ENCODE results near the gene PIR. TPM values are rescaled to one million over a fixed set of nuclear protein-coding genes. Genes with fewer than 3 reads are reported as not detected.
A peak's percentile ranks its signal among the peaks of the same experiment; 100 is the strongest.

Gene PIR
- total RNA-seq, 8 experiments from 2014 or later = 7.7 to 41.6 (median 13.9) TPM

DNA sequence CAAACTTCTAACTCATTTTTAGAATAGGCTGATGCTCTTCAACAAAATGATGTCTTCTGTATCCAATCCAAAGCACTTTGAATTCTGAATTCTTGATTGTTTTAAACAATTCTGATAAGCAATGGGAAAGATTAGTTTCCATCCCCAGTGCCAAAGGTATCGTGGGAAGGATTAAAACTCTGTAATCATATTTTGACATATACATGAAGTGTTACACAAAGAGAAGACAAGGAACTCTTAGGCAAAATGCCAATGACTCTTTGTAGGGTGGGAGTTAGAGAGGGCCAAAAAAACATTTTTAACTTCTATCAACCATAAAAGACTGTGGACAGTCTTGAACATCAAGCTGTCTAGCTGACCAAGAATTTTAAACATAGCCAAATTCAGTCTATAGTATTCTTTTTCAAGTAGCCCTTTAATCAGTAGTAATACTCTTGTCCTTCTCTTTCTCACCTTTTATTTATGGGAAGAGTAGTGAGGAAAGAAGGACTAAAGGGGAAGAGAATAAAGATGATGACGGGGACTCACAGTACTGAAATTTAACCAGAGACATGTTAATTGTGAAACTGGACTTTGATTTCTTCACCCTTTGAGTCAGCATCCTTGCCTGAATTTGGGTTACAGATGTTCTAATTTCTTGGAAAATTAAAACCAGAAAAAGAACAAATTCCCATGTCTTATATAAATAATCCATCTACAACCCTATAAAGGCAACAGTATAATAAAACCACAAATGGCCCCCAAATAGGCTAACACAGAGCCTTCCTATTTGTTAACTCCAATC lies 57.1 kb downstream of the PIR start:
- H3K27ac ChIP-seq = no peak overlapping the region
- no peak overlapping the region for H3K4me3 ChIP-seq
- 57 to 100% (median 71%) methylated on average over 1 to 2 of the region's 2 CpGs; no CpG with 5 or more reads in 5 of the 10 experiments for WGBS, 10 experiments
- no peak for ATAC-seq (replicated peaks in 6 of 8)
- in situ Hi-C loops (cut with MboI; ENCODE audit: low pct_unique_long_range_greater_than_20kb in 2 of 9, low sequenced_read_pairs in 9 of 9, unreplicated experiment in 9 of 9) = no loop called here
- H3K4me1 ChIP-seq (replicated peaks in 1 of 2) = no peaks in the 10 kb centered on the region

GRCh38 chrX:15434205-15434604 lies 58.9 kb downstream of the PIR start:
- H3K4me1 ChIP-seq (replicated peaks in 1 of 2) = no peaks in the 10 kb centered on the region
- in situ Hi-C loops (cut with MboI; ENCODE audit: low pct_unique_long_range_greater_than_20kb in 2 of 9, low sequenced_read_pairs in 9 of 9, unreplicated experiment in 9 of 9) = no loop called here
- WGBS, 10 experiments = 35 to 85% (median 61%) methylated on average over 2 of the region's 2 CpGs; no CpG with 5 or more reads in 4 of the 10 experiments
- H3K4me3 ChIP-seq = no peak overlapping the region
- H3K27ac ChIP-seq = no peak overlapping the region
- no peak for ATAC-seq (replicated peaks in 6 of 8)

- in situ Hi-C loops (cut with MboI; ENCODE audit: low pct_unique_long_range_greater_than_20kb in 2 of 9, low sequenced_read_pairs in 9 of 9, unreplicated experiment in 9 of 9) = no loop called here
- Histone ChIP-seq H3K4me3 (no peak overlapping the region), H3K4me1 (replicated peaks in 1 of 2) (no peaks in the 10 kb centered on the region), H3K27ac (no peak overlapping the region)
- WGBS, 10 experiments = 30 to 71% (median 69%) methylated on average over 1 of the region's 1 CpG; no CpG with 5 or more reads in 7 of the 10 experiments
- no peak for ATAC-seq (replicated peaks in 6 of 8)
Observed at GRCh38 chrX:15430584-15430983, 62.5 kb downstream of the PIR start.

DNA sequence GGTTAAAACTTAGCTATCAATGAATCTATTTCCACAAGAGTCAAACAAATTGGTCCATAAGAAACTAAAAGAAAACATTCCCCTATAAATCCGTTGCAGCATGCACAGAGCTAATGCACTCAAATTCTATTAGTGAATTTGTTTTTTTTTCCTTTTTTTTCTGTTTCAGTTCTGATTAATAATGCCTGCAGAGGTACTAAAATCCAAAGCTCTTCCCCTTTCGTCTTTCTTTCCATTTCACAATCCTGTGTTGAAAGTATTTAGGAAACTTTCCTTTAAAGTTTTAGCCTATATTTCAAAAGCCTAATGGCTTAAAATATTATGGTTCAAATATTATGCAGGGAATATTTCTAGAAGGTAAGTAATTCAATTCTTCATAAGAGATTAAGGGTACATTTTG lies 63.1 kb downstream of the PIR start:
- Histone ChIP-seq H3K27ac (no peak overlapping the region), H3K4me3 (no peak overlapping the region), H3K4me1 (replicated peaks in 1 of 2) (no peaks in the 10 kb centered on the region)
- in situ Hi-C loops (cut with MboI; ENCODE audit: low pct_unique_long_range_greater_than_20kb in 2 of 9, low sequenced_read_pairs in 9 of 9, unreplicated experiment in 9 of 9) = no loop called here
- WGBS, 10 experiments = 31 to 100% (median 93%) methylated on average over 1 to 2 of the region's 2 CpGs; no CpG with 5 or more reads in 2 of the 10 experiments
- ATAC-seq (replicated peaks in 6 of 8) = no peak

GRCh38 chrX:15425024-15425423 lies 68.1 kb downstream of the PIR start:
- H3K4me3 ChIP-seq = no peak overlapping the region
- H3K4me1 ChIP-seq (replicated peaks in 1 of 2) = no peaks in the 10 kb centered on the region
- in situ Hi-C loops (cut with MboI; ENCODE audit: low pct_unique_long_range_greater_than_20kb in 2 of 9, low sequenced_read_pairs in 9 of 9, unreplicated experiment in 9 of 9) = no loop called here
- no peak for ATAC-seq (replicated peaks in 6 of 8)
- no peak overlapping the region for H3K27ac ChIP-seq
- no CpG with 5 or more reads among the region's 1 CpG for WGBS, 10 experiments

DNA sequence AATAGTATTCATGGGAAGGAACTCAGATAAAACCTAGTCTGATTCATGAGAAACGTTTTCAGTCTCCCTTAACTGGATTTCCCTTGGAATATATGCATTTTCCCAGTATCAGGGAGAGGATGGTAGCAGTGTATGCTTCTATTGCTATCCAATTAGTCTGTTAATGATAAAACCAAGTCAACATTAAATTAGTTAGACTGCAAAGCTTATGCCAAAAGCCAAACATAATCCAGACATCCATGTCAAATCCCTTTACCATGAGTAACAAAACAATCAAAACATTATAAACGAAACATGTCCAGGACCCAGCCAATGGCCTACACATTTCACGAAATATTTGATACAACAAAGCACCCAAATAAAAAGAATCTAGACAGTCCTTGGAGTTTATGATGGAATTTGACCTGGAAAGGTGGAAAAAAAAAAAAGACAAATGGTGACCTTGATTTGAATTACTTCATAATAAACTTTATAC lies 74.4 kb downstream of the PIR start:
- H3K27ac ChIP-seq = no peak overlapping the region
- H3K4me3 ChIP-seq = no peak overlapping the region
- 0 to 100% (median 89%) methylated on average over 1 to 3 of the region's 3 CpGs; no CpG with 5 or more reads in 2 of the 10 experiments for WGBS, 10 experiments
- no peaks in the 10 kb centered on the region for H3K4me1 ChIP-seq (replicated peaks in 1 of 2)
- ATAC-seq (replicated peaks in 6 of 8) = no peak
- in situ Hi-C loops (cut with MboI; ENCODE audit: low pct_unique_long_range_greater_than_20kb in 2 of 9, low sequenced_read_pairs in 9 of 9, unreplicated experiment in 9 of 9) = no loop called here

- in situ Hi-C loops (cut with MboI; ENCODE audit: low pct_unique_long_range_greater_than_20kb in 2 of 9, low sequenced_read_pairs in 9 of 9, unreplicated experiment in 9 of 9) = no loop called here
- Histone ChIP-seq H3K4me1 (replicated peaks in 1 of 2) (peaks cover 0 to 2% of the 10 kb centered on the region in 2 donors), H3K27ac (no peak overlapping the region), H3K4me3 (no peak overlapping the region)
- ATAC-seq (replicated peaks in 6 of 8) = no peak
- 0 to 100% (median 83%) methylated on average over 1 to 4 of the region's 6 CpGs; no CpG with 5 or more reads in 2 of the 10 experiments for WGBS, 10 experiments
Observed at GRCh38 chrX:15418041-15418706, 75.0 kb downstream of the PIR start.

DNA sequence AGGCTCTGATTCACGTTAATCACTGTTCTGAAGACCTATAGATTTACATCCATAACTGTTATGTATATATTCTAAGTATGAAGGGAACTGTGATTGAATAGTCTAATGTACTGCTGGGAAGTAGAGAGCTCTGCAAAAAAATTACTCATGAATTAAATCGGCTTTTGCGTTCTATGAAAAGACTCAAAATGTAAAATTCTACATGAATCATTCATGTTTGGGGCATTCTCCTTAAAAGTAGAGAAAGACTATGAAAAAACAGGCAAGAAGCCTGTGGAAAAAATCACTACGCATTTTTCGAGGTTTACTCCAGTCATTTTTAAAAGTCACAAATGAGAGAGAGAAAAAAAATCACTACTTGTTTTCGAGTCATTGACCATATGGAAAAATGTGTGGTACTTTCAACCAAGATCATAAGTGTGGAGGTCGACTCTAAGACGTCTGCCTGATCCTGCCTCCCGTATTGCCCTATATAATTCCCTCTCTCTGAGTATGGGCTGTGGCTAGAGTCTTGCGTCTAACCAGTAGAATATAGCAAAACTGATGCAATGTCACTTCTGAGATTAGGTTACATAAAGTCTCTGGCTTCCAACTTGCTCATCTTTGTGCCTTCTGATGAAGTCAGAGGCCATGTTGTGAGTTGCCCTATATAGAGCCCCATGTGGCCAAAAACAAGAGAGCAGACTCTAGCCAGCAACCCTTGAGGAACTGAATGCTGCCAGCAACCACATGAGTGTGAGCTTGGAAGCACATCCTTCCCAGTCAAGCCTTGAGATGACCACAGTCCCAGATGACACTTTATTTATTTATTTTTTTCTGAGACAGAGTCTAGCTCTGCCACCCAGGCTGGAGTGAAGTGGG lies 76.8 kb downstream of the PIR start:
- Histone ChIP-seq H3K27ac (no peak overlapping the region), H3K4me3 (no peak overlapping the region), H3K4me1 (replicated peaks in 1 of 2) (peaks cover 4 to 9% of the 10 kb centered on the region in 2 donors)
- ATAC-seq (replicated peaks in 6 of 8) = peak in 3 of 8 experiments; percentile 44 to 77 (median 74)
- in situ Hi-C loops (cut with MboI; ENCODE audit: low pct_unique_long_range_greater_than_20kb in 2 of 9, low sequenced_read_pairs in 9 of 9, unreplicated experiment in 9 of 9) = no loop called here
- 10 to 100% (median 82%) methylated on average over 1 to 10 of the region's 10 CpGs; no CpG with 5 or more reads in 2 of the 10 experiments for WGBS, 10 experiments

GRCh38 chrX:15413101-15413500 lies 80.0 kb downstream of the PIR start:
- no peak for ATAC-seq (replicated peaks in 6 of 8)
- H3K4me3 ChIP-seq = no peak overlapping the region
- in situ Hi-C loops (cut with MboI; ENCODE audit: low pct_unique_long_range_greater_than_20kb in 2 of 9, low sequenced_read_pairs in 9 of 9, unreplicated experiment in 9 of 9) = no loop called here
- WGBS, 10 experiments = 0 to 21% methylated on average over 2 to 5 of the region's 6 CpGs; no CpG with 5 or more reads in 8 of the 10 experiments
- H3K27ac ChIP-seq = no peak overlapping the region
- H3K4me1 ChIP-seq (replicated peaks in 1 of 2) = peaks cover 4 to 9% of the 10 kb centered on the region in 2 donors

DNA sequence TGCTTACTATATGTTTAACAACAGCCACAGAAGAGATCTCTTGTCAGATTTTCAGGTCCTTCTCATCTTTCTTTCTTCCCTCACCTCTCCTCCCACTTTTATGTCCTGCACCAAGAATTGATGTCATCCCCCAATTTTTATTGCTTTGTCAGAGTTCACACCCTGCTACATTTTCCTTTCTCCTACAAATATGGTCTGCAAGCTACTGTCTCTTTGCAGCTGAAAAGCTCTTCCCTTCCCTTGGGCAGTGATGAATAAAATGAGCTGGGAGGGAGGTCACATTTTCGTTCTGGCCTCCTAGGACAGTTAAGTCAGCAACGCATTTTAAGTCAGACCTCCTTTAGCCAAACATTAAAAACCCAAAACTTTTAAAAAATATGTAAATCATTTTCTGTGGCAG lies 82.2 kb downstream of the PIR start:
- in situ Hi-C loops (cut with MboI; ENCODE audit: low pct_unique_long_range_greater_than_20kb in 2 of 9, low sequenced_read_pairs in 9 of 9, unreplicated experiment in 9 of 9) = no loop called here
- peaks cover 4 to 9% of the 10 kb centered on the region in 2 donors for H3K4me1 ChIP-seq (replicated peaks in 1 of 2)
- ATAC-seq (replicated peaks in 6 of 8) = peak in 3 of 8 experiments; percentile 60 to 86 (median 77)
- no peak overlapping the region for H3K27ac ChIP-seq
- no peak overlapping the region for H3K4me3 ChIP-seq
- 0 to 40% (median 20%) methylated on average over 1 to 2 of the region's 2 CpGs; no CpG with 5 or more reads in 4 of the 10 experiments for WGBS, 10 experiments

DNA sequence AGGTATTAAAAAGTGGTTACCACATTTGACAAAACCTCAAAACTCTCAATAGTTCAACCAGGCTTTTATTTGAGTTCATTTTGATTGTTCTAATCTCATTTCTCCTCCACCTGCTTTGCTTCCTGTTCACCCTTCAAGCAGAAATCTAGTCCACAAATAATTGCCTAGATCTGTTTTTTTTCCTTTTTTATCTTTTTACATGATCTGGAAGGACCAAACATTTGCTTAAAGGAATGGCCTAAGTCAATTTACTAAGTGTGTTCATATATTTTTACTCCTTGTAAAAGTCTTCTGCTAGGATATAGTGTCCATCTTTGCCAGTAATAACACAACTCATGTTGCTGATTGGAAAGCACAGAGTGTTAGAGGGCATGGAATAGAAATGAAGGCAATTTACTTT lies 82.7 kb downstream of the PIR start:
- in situ Hi-C loops (cut with MboI; ENCODE audit: low pct_unique_long_range_greater_than_20kb in 2 of 9, low sequenced_read_pairs in 9 of 9, unreplicated experiment in 9 of 9) = no loop called here
- no peak overlapping the region for H3K4me3 ChIP-seq
- H3K27ac ChIP-seq = no peak overlapping the region
- ATAC-seq (replicated peaks in 6 of 8) = no peak
- H3K4me1 ChIP-seq (replicated peaks in 1 of 2) = peaks cover 4 to 9% of the 10 kb centered on the region in 2 donors

GRCh38 chrX:15405846-15406245 lies 87.3 kb downstream of the PIR start:
- Histone ChIP-seq H3K4me1 (replicated peaks in 1 of 2) (no peaks in the 10 kb centered on the region), H3K27ac (no peak overlapping the region), H3K4me3 (no peak overlapping the region)
- 100% methylated on average over 1 of the region's 3 CpGs; no CpG with 5 or more reads in 9 of the 10 experiments for WGBS, 10 experiments
- peak in 3 of 8 experiments; percentile 42 to 70 (median 56) for ATAC-seq (replicated peaks in 6 of 8)
- in situ Hi-C loops (cut with MboI; ENCODE audit: low pct_unique_long_range_greater_than_20kb in 2 of 9, low sequenced_read_pairs in 9 of 9, unreplicated experiment in 9 of 9) = no loop called here

Data from motor neuron (in vitro differentiated cells).